ENCODE results near the gene PRR32. TPM values are rescaled to one million over a fixed set of nuclear protein-coding genes. Genes with fewer than 3 reads are reported as not detected.

The PRR32 gene
- total and polyA plus RNA-seq, 5 donors: 1.4 to 3.4 (median 2.5) TPM

- H3K4me1 ChIP-seq (ENCODE audit: control insufficient read depth, insufficient read depth, low read length): no peaks in the 10 kb centered on the region
- intact Hi-C loops (cut with DNase I): no loop called here
- no peak for DNase-seq
These were observed 27.6 kb downstream of the PRR32 start for GRCh38 chrX:126847143-126847542.

GRCh38 chrX:126855839-126856524 lies 36.5 kb downstream of the PRR32 start:
- Histone ChIP-seq H3K4me3 (ENCODE audit: low read length) (no peak overlapping the region), H3K27ac (ENCODE audit: low read length) (no peak overlapping the region), H3K4me1 (ENCODE audit: control insufficient read depth, insufficient read depth, low read length) (no peaks in the 10 kb centered on the region), H3K27me3 (ENCODE audit: control insufficient read depth, insufficient read depth) (no peaks in the 10 kb centered on the region), H3K9me3 (ENCODE audit: control insufficient read depth, low read length) (no peaks in the 10 kb centered on the region)
- 87% methylated on average over 5 of the region's 5 CpGs for WGBS
- DNase-seq (no peak), ATAC-seq (no peak)
- intact Hi-C loops (cut with DNase I): no loop called here

More at GRCh38 chrX:126847143-126847542, 27.6 kb downstream of the PRR32 start:
- Histone ChIP-seq H3K4me3 (ENCODE audit: low read length) (no peak overlapping the region), H3K27ac (ENCODE audit: low read length) (no peak overlapping the region), H3K27me3 (ENCODE audit: control insufficient read depth, insufficient read depth) (no peaks in the 10 kb centered on the region), H3K9me3 (ENCODE audit: control insufficient read depth, low read length) (no peaks in the 10 kb centered on the region)
- 82% methylated on average over 3 of the region's 3 CpGs for WGBS
- no peak for ATAC-seq

Measured in right cardiac atrium (tissue), 5 donors.